Measurements from ENCODE around the gene TEX2.
"Not testable (repeated sequence)": the region's sequence is repeated elsewhere in the genome, so short reads cannot be mapped to it uniquely, and the experiment has no call there.

TEX2 gene

GRCh38 chr17:64208656-64209055, 54.4 kb downstream of the TEX2 start:
- DNase-seq = not testable (repeated sequence)

GRCh38 chr17:64205804-64206203, 57.3 kb downstream of the TEX2 start:
- no peak for DNase-seq

GRCh38 chr17:64203630-64204029, 59.4 kb downstream of the TEX2 start:
- no peak for DNase-seq

- DNase-seq = no peak
Measured at GRCh38 chr17:64202683-64203344, 60.2 kb downstream of the TEX2 start.

- DNase-seq = no peak
Measured at GRCh38 chr17:64200080-64201032, 62.7 kb downstream of the TEX2 start.

GRCh38 chr17:64198331-64199090, 64.5 kb downstream of the TEX2 start:
- DNase-seq = no peak

GRCh38 chr17:64196601-64197000, 66.5 kb downstream of the TEX2 start:
- no peak for DNase-seq

- DNase-seq = no peak
Measured at GRCh38 chr17:64193561-64193960, 69.5 kb downstream of the TEX2 start.

GRCh38 chr17:64192589-64192988, 70.5 kb downstream of the TEX2 start:
- no peak for DNase-seq

- no peak for DNase-seq
Measured at GRCh38 chr17:64190472-64190871, 72.6 kb downstream of the TEX2 start.

- DNase-seq = no peak
Measured at GRCh38 chr17:64188088-64188487, 75.0 kb downstream of the TEX2 start.

- DNase-seq = no peak
Measured at GRCh38 chr17:64187093-64187895, 75.8 kb downstream of the TEX2 start.

GRCh38 chr17:64186171-64187092, 76.6 kb downstream of the TEX2 start:
- DNase-seq = no peak

GRCh38 chr17:64185557-64185956, 77.5 kb downstream of the TEX2 start:
- not testable (repeated sequence) for DNase-seq

GRCh38 chr17:64185101-64185500, 78.0 kb downstream of the TEX2 start:
- no peak for DNase-seq

GRCh38 chr17:64183815-64184214, 79.2 kb downstream of the TEX2 start:
- peak in 1 of 2 donors; percentile 79 for DNase-seq

GRCh38 chr17:64182325-64183012, 80.6 kb downstream of the TEX2 start:
- DNase-seq = no peak

GRCh38 chr17:64180089-64181073, 82.7 kb downstream of the TEX2 start:
- no peak for DNase-seq

GRCh38 chr17:64179024-64179423, 84.0 kb downstream of the TEX2 start:
- not testable (repeated sequence) for DNase-seq
